Astrocyte (in vitro differentiated cells and primary cell): ENCODE results near the gene ADORA2A.

ENCODE experiments used
- CTCF ChIP-seq: IDR thresholded peaks from 2 replicates; pipeline ENCODE4 v1.5.1; 2011; ENCODE audit warnings: low read depth, mild to moderate bottlenecking, inconsistent platforms, low read length, moderate library complexity; ENCODE audit not compliant: insufficient read depth
- EZH2 ChIP-seq: IDR thresholded peaks from 2 replicates; pipeline ENCODE4 v1.6.1; 2012; ENCODE audit warnings: mild to moderate bottlenecking, low read length, inconsistent platforms; ENCODE audit not compliant: insufficient read depth

- TF ChIP-seq CTCF, result no peak
- no peak for TF ChIP-seq EZH2
Observed at GRCh38 chr22:24420072-24420976, 7.1 kb upstream of the ADORA2A start.
